EH (cell line): ENCODE results near the gene MYLK4.

Experiments
- DNase-seq: peaks from one replicate; pipeline ENCODE4 v3.0.0-alpha.2; 2015; ENCODE audit warnings: low read depth

The MYLK4 gene

GRCh38 chr6:2733324-2733723 is 17.4 kb downstream of the MYLK4 start:
- DNase-seq = no peak

- peak; percentile 14 for DNase-seq
Measured at GRCh38 chr6:2732503-2733089, 18.1 kb downstream of the MYLK4 start.

- peak; percentile 8 for DNase-seq
Measured at GRCh38 chr6:2731281-2731909, 19.3 kb downstream of the MYLK4 start.

- no peak for DNase-seq
Measured at GRCh38 chr6:2730353-2731107, 20.2 kb downstream of the MYLK4 start.

- no peak for DNase-seq
Measured at GRCh38 chr6:2729921-2730320, 20.8 kb downstream of the MYLK4 start.

- DNase-seq = peak; percentile 65
Measured at GRCh38 chr6:2725999-2726567, 24.6 kb downstream of the MYLK4 start.

- DNase-seq = no peak
Measured at GRCh38 chr6:2725364-2725988, 25.2 kb downstream of the MYLK4 start.

- DNase-seq = no peak
Measured at GRCh38 chr6:2721219-2721618, 29.5 kb downstream of the MYLK4 start.

GRCh38 chr6:2719093-2719455 is 31.6 kb downstream of the MYLK4 start:
- no peak for DNase-seq

GRCh38 chr6:2718334-2719092 is 32.2 kb downstream of the MYLK4 start:
- peak; percentile 11 for DNase-seq

GRCh38 chr6:2716936-2717700 is 33.6 kb downstream of the MYLK4 start:
- no peak for DNase-seq

- peak; percentile 34 for DNase-seq
Measured at GRCh38 chr6:2715737-2716136, 35.0 kb downstream of the MYLK4 start.

GRCh38 chr6:2714111-2714895 is 36.4 kb downstream of the MYLK4 start:
- peak; percentile 94 for DNase-seq

- no peak for DNase-seq
Measured at GRCh38 chr6:2713473-2714110, 37.1 kb downstream of the MYLK4 start.

- no peak for DNase-seq
Measured at GRCh38 chr6:2712102-2712501, 38.6 kb downstream of the MYLK4 start.

GRCh38 chr6:2710412-2710811 is 40.3 kb downstream of the MYLK4 start:
- no peak for DNase-seq

GRCh38 chr6:2708456-2708855 is 42.3 kb downstream of the MYLK4 start:
- no peak for DNase-seq

GRCh38 chr6:2706558-2706957 is 44.2 kb downstream of the MYLK4 start:
- DNase-seq = no peak

GRCh38 chr6:2705256-2705655 is 45.5 kb downstream of the MYLK4 start:
- DNase-seq = no peak

GRCh38 chr6:2697291-2697690 is 53.4 kb downstream of the MYLK4 start:
- no peak for DNase-seq
